Measurements from ENCODE around the gene BACH2.

BACH2 gene

GRCh38 chr6:90098627-90099026 is 198.0 kb downstream of the BACH2 start:
- no peak for DNase-seq (ENCODE audit: low read depth in 2 of 2)

- DNase-seq (ENCODE audit: low read depth in 2 of 2), result no peak
These were observed 198.6 kb downstream of the BACH2 start for GRCh38 chr6:90098001-90098531.

GRCh38 chr6:90097356-90097755 is 199.3 kb downstream of the BACH2 start:
- DNase-seq (ENCODE audit: low read depth in 2 of 2), result no peak

- no peak for DNase-seq (ENCODE audit: low read depth in 2 of 2)
These were observed 199.8 kb downstream of the BACH2 start for GRCh38 chr6:90096818-90097217.

GRCh38 chr6:90095788-90096187 is 200.9 kb downstream of the BACH2 start:
- DNase-seq (ENCODE audit: low read depth in 2 of 2), result no peak

GRCh38 chr6:90095145-90095544 is 201.5 kb downstream of the BACH2 start:
- no peak for DNase-seq (ENCODE audit: low read depth in 2 of 2)

- no peak for DNase-seq (ENCODE audit: low read depth in 2 of 2)
These were observed 203.0 kb downstream of the BACH2 start for GRCh38 chr6:90093558-90094073.

- DNase-seq (ENCODE audit: low read depth in 2 of 2), result no peak
These were observed 205.8 kb downstream of the BACH2 start for GRCh38 chr6:90090866-90091265.

- no peak for DNase-seq (ENCODE audit: low read depth in 2 of 2)
These were observed 208.6 kb downstream of the BACH2 start for GRCh38 chr6:90088009-90088408.

GRCh38 chr6:90087106-90087833 is 209.4 kb downstream of the BACH2 start:
- no peak for DNase-seq (ENCODE audit: low read depth in 2 of 2)

- no peak for DNase-seq (ENCODE audit: low read depth in 2 of 2)
These were observed 210.1 kb downstream of the BACH2 start for GRCh38 chr6:90086517-90086916.

- peak; percentile 42 to 47 for DNase-seq (ENCODE audit: low read depth in 2 of 2)
These were observed 212.8 kb downstream of the BACH2 start for GRCh38 chr6:90083891-90084290.

GRCh38 chr6:90082847-90083246 is 213.8 kb downstream of the BACH2 start:
- no peak for DNase-seq (ENCODE audit: low read depth in 2 of 2)

- DNase-seq (ENCODE audit: low read depth in 2 of 2), result peak; percentile 69 to 80
These were observed 215.7 kb downstream of the BACH2 start for GRCh38 chr6:90080876-90081481.

GRCh38 chr6:90079560-90080490 is 216.8 kb downstream of the BACH2 start:
- DNase-seq (ENCODE audit: low read depth in 2 of 2), result peak; percentile 44 to 54

- peak; percentile 73 to 77 for DNase-seq (ENCODE audit: low read depth in 2 of 2)
These were observed 217.9 kb downstream of the BACH2 start for GRCh38 chr6:90078513-90079289.

GRCh38 chr6:90076511-90077415 is 219.9 kb downstream of the BACH2 start:
- DNase-seq (ENCODE audit: low read depth in 2 of 2), result no peak

GRCh38 chr6:90074161-90074850 is 222.3 kb downstream of the BACH2 start:
- no peak for DNase-seq (ENCODE audit: low read depth in 2 of 2)

GRCh38 chr6:90072935-90073464 is 223.6 kb downstream of the BACH2 start:
- DNase-seq (ENCODE audit: low read depth in 2 of 2), result no peak
